Measurements from ENCODE around the gene SPACDR. TPM values are rescaled to one million over a fixed set of nuclear protein-coding genes. Genes with fewer than 3 reads are reported as not detected.

SPACDR gene
- total RNA-seq, 6 experiments from 2014 or later = 0.66 to 1.6 (median 1.0) TPM

DNA sequence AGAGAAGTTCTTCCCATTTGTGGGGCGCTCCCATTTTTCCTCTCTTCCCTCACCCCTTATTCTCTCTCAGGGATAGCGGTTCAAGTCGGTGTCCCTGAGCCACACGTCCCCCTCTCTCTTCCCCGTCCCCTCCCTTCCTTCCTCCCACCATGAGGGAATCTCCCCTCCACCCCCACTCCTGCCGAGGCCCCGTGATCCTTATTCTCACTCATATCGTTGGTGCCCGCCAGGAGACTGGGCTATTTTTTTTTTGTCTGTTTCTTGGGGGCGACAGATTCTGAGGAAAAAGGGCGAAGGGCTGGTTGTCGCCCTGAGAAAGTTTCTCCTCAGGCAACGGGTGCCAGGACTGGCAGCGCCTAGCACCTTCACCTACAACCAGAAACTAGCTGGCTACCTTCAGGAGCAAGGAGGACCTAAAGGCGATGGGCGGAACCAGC lies 36.3 kb downstream of the SPACDR start:
- TF ChIP-seq, protein P1, sequence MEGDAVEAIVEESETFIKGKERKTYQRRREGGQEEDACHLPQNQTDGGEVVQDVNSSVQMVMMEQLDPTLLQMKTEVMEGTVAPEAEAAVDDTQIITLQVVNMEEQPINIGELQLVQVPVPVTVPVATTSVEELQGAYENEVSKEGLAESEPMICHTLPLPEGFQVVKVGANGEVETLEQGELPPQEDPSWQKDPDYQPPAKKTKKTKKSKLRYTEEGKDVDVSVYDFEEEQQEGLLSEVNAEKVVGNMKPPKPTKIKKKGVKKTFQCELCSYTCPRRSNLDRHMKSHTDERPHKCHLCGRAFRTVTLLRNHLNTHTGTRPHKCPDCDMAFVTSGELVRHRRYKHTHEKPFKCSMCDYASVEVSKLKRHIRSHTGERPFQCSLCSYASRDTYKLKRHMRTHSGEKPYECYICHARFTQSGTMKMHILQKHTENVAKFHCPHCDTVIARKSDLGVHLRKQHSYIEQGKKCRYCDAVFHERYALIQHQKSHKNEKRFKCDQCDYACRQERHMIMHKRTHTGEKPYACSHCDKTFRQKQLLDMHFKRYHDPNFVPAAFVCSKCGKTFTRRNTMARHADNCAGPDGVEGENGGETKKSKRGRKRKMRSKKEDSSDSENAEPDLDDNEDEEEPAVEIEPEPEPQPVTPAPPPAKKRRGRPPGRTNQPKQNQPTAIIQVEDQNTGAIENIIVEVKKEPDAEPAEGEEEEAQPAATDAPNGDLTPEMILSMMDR (IDR thresholded peaks at IDR 0.05) = no peak
- DNase-seq = no peak
- Mint-ChIP-seq H3K27me3 (ENCODE audit: insufficient read depth) (peaks cover 27% of the 10 kb centered on the region), H3K4me3 (peak overlapping the region; percentile 99; the same call in 1 of the 2 replicates), H3K36me3 (ENCODE audit: low read depth) (peaks cover 11% of the 10 kb centered on the region; the same call in 1 of the 2 replicates), H3K27ac (peak overlapping the region; percentile 100), H3K9me3 (peaks cover 10% of the 10 kb centered on the region), H3K4me1 (ENCODE audit: low read depth) (peaks cover 17% of the 10 kb centered on the region)

DNA sequence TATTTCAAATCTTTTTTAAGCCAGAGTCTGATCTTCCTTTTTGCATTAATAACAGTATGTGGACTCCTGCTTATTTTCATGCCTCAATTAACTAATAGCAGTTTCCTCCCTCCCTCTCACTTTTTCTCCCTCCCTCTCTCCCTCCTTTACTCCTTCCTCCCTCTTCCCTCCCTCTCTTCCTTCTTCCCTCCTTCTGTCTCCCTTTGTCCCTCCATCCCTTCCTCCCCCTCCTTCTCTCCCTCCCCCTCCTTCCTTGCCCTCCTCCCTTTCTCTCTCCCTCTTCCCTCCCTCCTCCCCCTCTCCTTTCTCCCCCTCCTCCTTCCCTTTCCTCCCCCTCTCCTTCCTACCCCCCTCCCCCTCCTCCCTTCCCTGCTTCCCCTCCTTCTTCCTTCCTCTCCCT lies 37.5 kb downstream of the SPACDR start:
- TF ChIP-seq, protein P1 (IDR thresholded peaks at IDR 0.05) = no peak
- peaks cover 4% of the 10 kb centered on the region for H3K4me1 Mint-ChIP-seq (ENCODE audit: low read depth)
- DNase-seq = no peak
- peaks cover 19% of the 10 kb centered on the region for H3K27me3 Mint-ChIP-seq (ENCODE audit: insufficient read depth)
- peaks cover 10% of the 10 kb centered on the region for H3K9me3 Mint-ChIP-seq
- no peak overlapping the region for H3K27ac Mint-ChIP-seq
- 0 out of 2 replicates have a peak, but pooled peaks cover under 1% of the 10 kb centered on the region for H3K36me3 Mint-ChIP-seq (ENCODE audit: low read depth)
- H3K4me3 Mint-ChIP-seq = no peak overlapping the region

GRCh38 chr7:100425347-100425746 lies 38.7 kb downstream of the SPACDR start:
- Mint-ChIP-seq H3K27me3 (ENCODE audit: insufficient read depth) (peaks cover 17% of the 10 kb centered on the region), H3K4me3 (no peak overlapping the region), H3K4me1 (ENCODE audit: low read depth) (no peaks in the 10 kb centered on the region), H3K9me3 (peaks cover 10% of the 10 kb centered on the region), H3K27ac (no peak overlapping the region), H3K36me3 (ENCODE audit: low read depth) (no peaks in the 10 kb centered on the region)
- TF ChIP-seq, protein P1 (IDR thresholded peaks at IDR 0.05) = no peak
- no peak for DNase-seq

DNA sequence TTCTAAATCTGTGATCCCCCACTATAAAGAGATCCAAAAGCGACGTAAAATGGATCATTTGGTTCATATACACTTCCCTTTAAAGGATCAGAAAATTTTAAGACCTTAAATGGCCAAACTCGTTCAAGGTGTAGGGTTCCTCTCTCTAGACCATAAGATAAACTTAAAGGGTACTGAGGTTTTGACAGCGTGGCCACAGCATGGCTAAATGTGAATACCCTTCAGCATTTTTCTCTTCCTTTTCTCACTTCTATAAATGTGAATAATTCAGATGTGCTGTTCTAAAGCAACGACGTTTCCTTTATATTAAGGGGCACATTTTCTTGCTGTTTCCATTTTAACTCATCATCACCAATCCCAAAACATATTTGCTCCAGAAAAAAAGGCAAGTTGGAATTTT lies 40.7 kb downstream of the SPACDR start:
- DNase-seq = no peak
- peaks cover 3% of the 10 kb centered on the region for H3K27me3 Mint-ChIP-seq (ENCODE audit: insufficient read depth)
- H3K4me3 Mint-ChIP-seq = no peak overlapping the region
- no peaks in the 10 kb centered on the region for H3K36me3 Mint-ChIP-seq (ENCODE audit: low read depth)
- H3K27ac Mint-ChIP-seq = no peak overlapping the region
- H3K9me3 Mint-ChIP-seq = no peaks in the 10 kb centered on the region
- TF ChIP-seq, protein P1 (IDR thresholded peaks at IDR 0.05) = no peak
- no peaks in the 10 kb centered on the region for H3K4me1 Mint-ChIP-seq (ENCODE audit: low read depth)

GRCh38 chr7:100419660-100420226 lies 44.3 kb downstream of the SPACDR start:
- Mint-ChIP-seq H3K27me3 (ENCODE audit: insufficient read depth) (no peaks in the 10 kb centered on the region), H3K9me3 (no peaks in the 10 kb centered on the region), H3K27ac (no peak overlapping the region), H3K36me3 (ENCODE audit: low read depth) (no peaks in the 10 kb centered on the region), H3K4me1 (ENCODE audit: low read depth) (no peaks in the 10 kb centered on the region), H3K4me3 (no peak overlapping the region)
- TF ChIP-seq, protein P1 (IDR thresholded peaks at IDR 0.05) = no peak
- DNase-seq = no peak
